Astrocyte (in vitro differentiated cells and primary cell): ENCODE data around the gene IFNG-AS1.

Experiments
- CTCF ChIP-seq: IDR thresholded peaks from 2 replicates; pipeline ENCODE4 v1.5.1; 2011; ENCODE audit warnings: low read depth, mild to moderate bottlenecking, inconsistent platforms, low read length, moderate library complexity; ENCODE audit not compliant: insufficient read depth
- EZH2 ChIP-seq: IDR thresholded peaks from 2 replicates; pipeline ENCODE4 v1.6.1; 2012; ENCODE audit warnings: mild to moderate bottlenecking, low read length, inconsistent platforms; ENCODE audit not compliant: insufficient read depth

GRCh38 chr12:68056300-68056699, 67.1 kb downstream of the IFNG-AS1 start:
- TF ChIP-seq CTCF: no peak
- no peak for TF ChIP-seq EZH2
